Measurements from ENCODE around the gene KLHL6. TPM values are rescaled to one million over a fixed set of nuclear protein-coding genes. Genes with fewer than 3 reads are reported as not detected.

Gene KLHL6
- total and polyA plus RNA-seq, 10 of the 15 experiments (the other 5 are each of a cell fraction or from before 2014, with no cell fraction given): 4.0 to 91.8 (median 24.4) TPM

DNA sequence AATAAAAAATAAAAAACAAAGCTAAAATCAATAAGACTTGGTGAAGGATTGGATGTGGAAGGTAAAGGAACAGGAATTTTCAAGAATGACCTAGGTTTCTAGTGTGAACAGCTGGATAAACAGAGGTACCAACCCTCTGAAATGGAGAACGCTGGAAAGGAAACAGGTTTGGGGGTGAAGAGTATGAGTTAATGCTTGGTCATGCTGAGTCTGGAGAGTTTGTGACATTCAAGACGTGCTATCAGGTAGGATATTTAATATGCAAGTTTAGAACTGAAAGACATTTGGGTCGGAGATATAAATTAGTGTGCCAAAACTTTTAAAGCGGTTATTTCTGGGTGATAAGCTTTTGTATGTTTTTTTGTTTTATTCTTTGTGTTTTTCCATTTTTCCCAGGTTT lies 11.4 kb upstream of the KLHL6 start:
- no peak for TF ChIP-seq CHD2 (IDR thresholded peaks at IDR 0.05; ENCODE audit: borderline replicate concordance, low read depth, low read length)
- TF ChIP-seq, protein P1, sequence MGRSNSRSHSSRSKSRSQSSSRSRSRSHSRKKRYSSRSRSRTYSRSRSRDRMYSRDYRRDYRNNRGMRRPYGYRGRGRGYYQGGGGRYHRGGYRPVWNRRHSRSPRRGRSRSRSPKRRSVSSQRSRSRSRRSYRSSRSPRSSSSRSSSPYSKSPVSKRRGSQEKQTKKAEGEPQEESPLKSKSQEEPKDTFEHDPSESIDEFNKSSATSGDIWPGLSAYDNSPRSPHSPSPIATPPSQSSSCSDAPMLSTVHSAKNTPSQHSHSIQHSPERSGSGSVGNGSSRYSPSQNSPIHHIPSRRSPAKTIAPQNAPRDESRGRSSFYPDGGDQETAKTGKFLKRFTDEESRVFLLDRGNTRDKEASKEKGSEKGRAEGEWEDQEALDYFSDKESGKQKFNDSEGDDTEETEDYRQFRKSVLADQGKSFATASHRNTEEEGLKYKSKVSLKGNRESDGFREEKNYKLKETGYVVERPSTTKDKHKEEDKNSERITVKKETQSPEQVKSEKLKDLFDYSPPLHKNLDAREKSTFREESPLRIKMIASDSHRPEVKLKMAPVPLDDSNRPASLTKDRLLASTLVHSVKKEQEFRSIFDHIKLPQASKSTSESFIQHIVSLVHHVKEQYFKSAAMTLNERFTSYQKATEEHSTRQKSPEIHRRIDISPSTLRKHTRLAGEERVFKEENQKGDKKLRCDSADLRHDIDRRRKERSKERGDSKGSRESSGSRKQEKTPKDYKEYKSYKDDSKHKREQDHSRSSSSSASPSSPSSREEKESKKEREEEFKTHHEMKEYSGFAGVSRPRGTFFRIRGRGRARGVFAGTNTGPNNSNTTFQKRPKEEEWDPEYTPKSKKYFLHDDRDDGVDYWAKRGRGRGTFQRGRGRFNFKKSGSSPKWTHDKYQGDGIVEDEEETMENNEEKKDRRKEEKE (IDR thresholded peaks at IDR 0.05): no peak
- no peak for TF ChIP-seq ZNF384 (IDR thresholded peaks at IDR 0.05; ENCODE audit: borderline replicate concordance, low read depth, low read length)
- TF ChIP-seq NFYA (IDR thresholded peaks at IDR 0.05; ENCODE audit: borderline replicate concordance, low read depth, low read length): no peak
- TF ChIP-seq, protein P2, sequence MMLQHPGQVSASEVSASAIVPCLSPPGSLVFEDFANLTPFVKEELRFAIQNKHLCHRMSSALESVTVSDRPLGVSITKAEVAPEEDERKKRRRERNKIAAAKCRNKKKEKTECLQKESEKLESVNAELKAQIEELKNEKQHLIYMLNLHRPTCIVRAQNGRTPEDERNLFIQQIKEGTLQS (IDR thresholded peaks at IDR 0.05; ENCODE audit: borderline replicate concordance, extremely low read depth, low read depth, low read length): no peak
- no peak for TF ChIP-seq SIX5 (IDR thresholded peaks at IDR 0.05; ENCODE audit: low read depth, low read length, severe bottlenecking)
- no peak for TF ChIP-seq FOXM1 (IDR thresholded peaks at IDR 0.05; ENCODE audit: low read depth, low read length)
- no peak for TF ChIP-seq POLR2AphosphoS2 (IDR thresholded peaks at IDR 0.05; ENCODE audit: low read depth, low read length)
- TF ChIP-seq RELA (IDR thresholded peaks at IDR 0.05; ENCODE audit: borderline replicate concordance, partially characterized antibody): no peak
- no peak for TF ChIP-seq NR2F1 (conservative IDR thresholded peaks at IDR 0.05)
- TF ChIP-seq BMI1 (IDR thresholded peaks at IDR 0.05; ENCODE audit: borderline replicate concordance): no peak
- no peak for TF ChIP-seq ETV6 (conservative IDR thresholded peaks at IDR 0.05 in 1 of 2, IDR thresholded peaks at IDR 0.05 in 1 of 2; ENCODE audit: borderline replicate concordance in 1 of 2, low read depth in 1 of 2)
- TF ChIP-seq PAX5 (IDR thresholded peaks at IDR 0.05; ENCODE audit: borderline replicate concordance, low read depth, low read length): no peak
- no peak for TF ChIP-seq STAT3 (IDR thresholded peaks at IDR 0.05; ENCODE audit: low read depth, low read length)
- TF ChIP-seq, protein P3, sequence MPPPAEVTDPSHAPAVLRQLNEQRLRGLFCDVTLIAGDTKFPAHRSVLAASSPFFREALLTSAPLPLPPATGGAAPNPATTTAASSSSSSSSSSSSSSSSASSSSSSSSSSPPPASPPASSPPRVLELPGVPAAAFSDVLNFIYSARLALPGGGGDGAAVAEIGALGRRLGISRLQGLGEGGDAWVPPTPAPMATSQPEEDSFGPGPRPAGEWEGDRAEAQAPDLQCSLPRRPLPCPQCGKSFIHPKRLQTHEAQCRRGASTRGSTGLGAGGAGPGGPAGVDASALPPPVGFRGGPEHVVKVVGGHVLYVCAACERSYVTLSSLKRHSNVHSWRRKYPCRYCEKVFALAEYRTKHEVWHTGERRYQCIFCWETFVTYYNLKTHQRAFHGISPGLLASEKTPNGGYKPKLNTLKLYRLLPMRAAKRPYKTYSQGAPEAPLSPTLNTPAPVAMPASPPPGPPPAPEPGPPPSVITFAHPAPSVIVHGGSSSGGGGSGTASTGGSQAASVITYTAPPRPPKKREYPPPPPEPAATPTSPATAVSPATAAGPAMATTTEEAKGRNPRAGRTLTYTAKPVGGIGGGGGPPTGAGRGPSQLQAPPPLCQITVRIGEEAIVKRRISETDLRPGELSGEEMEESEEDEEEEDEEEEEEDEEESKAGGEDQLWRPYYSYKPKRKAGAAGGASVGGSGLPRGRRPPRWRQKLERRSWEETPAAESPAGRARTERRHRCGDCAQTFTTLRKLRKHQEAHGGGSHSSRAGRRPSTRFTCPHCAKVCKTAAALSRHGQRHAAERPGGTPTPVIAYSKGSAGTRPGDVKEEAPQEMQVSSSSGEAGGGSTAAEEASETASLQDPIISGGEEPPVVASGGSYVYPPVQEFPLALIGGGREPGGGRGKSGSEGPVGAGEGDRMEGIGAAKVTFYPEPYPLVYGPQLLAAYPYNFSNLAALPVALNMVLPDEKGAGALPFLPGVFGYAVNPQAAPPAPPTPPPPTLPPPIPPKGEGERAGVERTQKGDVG (CRISPR knock-in tag; IDR thresholded peaks at IDR 0.05): no peak
- FAIRE-seq: no peak
- no peak for DNase-seq (ENCODE audit: low read depth, low spot score)
- in situ Hi-C loops (cut with MboI): no loop called here
- BruUV-seq (replicated peaks): no TSS peak
- Histone ChIP-seq H3K9ac (ENCODE audit: control insufficient read depth, insufficient read depth, low read length) (no peak overlapping the region), H3K9me3 (replicated peaks; ENCODE audit: control insufficient read depth, insufficient read depth, low read length) (no peaks in the 10 kb centered on the region; the same call in 2 of the 3 replicates), H3K4me2 (ENCODE audit: control insufficient read depth, insufficient read depth) (no peak overlapping the region), H3K27ac (ENCODE audit: control insufficient read depth, insufficient read depth) (no peak overlapping the region), H2AFZ (ENCODE audit: control insufficient read depth, low read depth, low read length) (no peak overlapping the region), H3K79me2 (ENCODE audit: control insufficient read depth, insufficient read depth, low read length) (no peaks in the 10 kb centered on the region), H3K27me3 (replicated peaks in 1 of 2; ENCODE audit: control insufficient read depth in 2 of 2, insufficient read depth in 2 of 2, low read length in 1 of 2) (peaks cover 0 to 3% of the 10 kb centered on the region in 2 experiments; a peak in 1 of 4 replicates), H3K4me3 (no peak overlapping the region), H3K4me1 (ENCODE audit: control insufficient read depth, insufficient read depth, low read length) (no peaks in the 10 kb centered on the region; the same call in 1 of the 2 replicates), H3K36me3 (ENCODE audit: control insufficient read depth in 2 of 2, insufficient read depth in 2 of 2, low read length in 1 of 2) (no peaks in the 10 kb centered on the region), H4K20me1 (ENCODE audit: control insufficient read depth, insufficient read depth) (no peaks in the 10 kb centered on the region)
- ATAC-seq: no peak
- intact Hi-C loops (cut with micrococcal nuclease; ENCODE audit: unreplicated experiment): no loop called here
- ChIA-PET RAD21 (ENCODE audit: unreplicated experiment) (interaction anchor here (1.0 kb wide), 1 partner anchor 14 kb away, joined by 3 read pairs; no protein-coding TSS in a partner anchor), SMC1A (ENCODE audit: uncharacterized antibody, unreplicated experiment) (interaction anchor here (0.9 to 1.4 kb wide), 7 partner anchors 9 to 78 kb away, joined by 3 to 9 read pairs (median 3); no protein-coding TSS in a partner anchor), CTCF (interaction anchor here (0.8 to 1.7 kb wide), 2 partner anchors 25 to 146 kb away, joined by 4 to 5 read pairs; no protein-coding TSS in a partner anchor), POLR2A (interaction anchor here (0.8 to 1.0 kb wide), 2 partner anchors 8 to 25 kb away, joined by 4 to 6 read pairs; no protein-coding TSS in a partner anchor)
- 66% methylated on average over 4 of the region's 4 CpGs for WGBS (ENCODE audit: insufficient coverage, insufficient replicate concordance, low lambda C conversion rate, missing lambda C conversion rate)
